GM12872 (cell line): ENCODE measurements around the gene PTPRN2.

Experiments
- CTCF ChIP-seq: IDR thresholded peaks from 3 replicates; pipeline ENCODE4 v1.5.1; 2011; ENCODE audit warnings: low read depth, mild to moderate bottlenecking, low read length, moderate library complexity; ENCODE audit not compliant: insufficient read depth

PTPRN2 gene

GRCh38 chr7:157541295-157542067 lies 1046.1 kb downstream of the PTPRN2 start:
- no peak for TF ChIP-seq CTCF

GRCh38 chr7:157540606-157541294 lies 1046.9 kb downstream of the PTPRN2 start:
- TF ChIP-seq CTCF, result no peak

GRCh38 chr7:157540020-157540419 lies 1047.6 kb downstream of the PTPRN2 start:
- TF ChIP-seq CTCF, result no peak

GRCh38 chr7:157539521-157539920 lies 1048.1 kb downstream of the PTPRN2 start:
- no peak for TF ChIP-seq CTCF

- TF ChIP-seq CTCF, result no peak
Measured at GRCh38 chr7:157538735-157539134, 1048.9 kb downstream of the PTPRN2 start.

- TF ChIP-seq CTCF, result no peak
Measured at GRCh38 chr7:157538321-157538720, 1049.3 kb downstream of the PTPRN2 start.

- no peak for TF ChIP-seq CTCF
Measured at GRCh38 chr7:157537056-157537455, 1050.6 kb downstream of the PTPRN2 start.
